Myocyte (in vitro differentiated cells): ENCODE measurements around the gene RPS15. TPM values are rescaled to one million over a fixed set of nuclear protein-coding genes. Genes with fewer than 3 reads are reported as not detected.
A peak's percentile ranks its signal among the peaks of the same experiment; 100 is the strongest.

ENCODE experiments used
- DNase-seq: peaks from one replicate; pipeline ENCODE4 v3.0.0-alpha.2; 2012; ENCODE audit warnings: low read depth
- total RNA-seq: library from RNA; depleted of rRNA; stranded (reverse); fragments of >200 nt; gene quantifications from 2 replicates; pipeline ENCODE4 v1.2.3, GENCODE V29; 2014

Gene RPS15
- total RNA-seq, 1 donor from 2014 or later: 1,600 TPM

DNA sequence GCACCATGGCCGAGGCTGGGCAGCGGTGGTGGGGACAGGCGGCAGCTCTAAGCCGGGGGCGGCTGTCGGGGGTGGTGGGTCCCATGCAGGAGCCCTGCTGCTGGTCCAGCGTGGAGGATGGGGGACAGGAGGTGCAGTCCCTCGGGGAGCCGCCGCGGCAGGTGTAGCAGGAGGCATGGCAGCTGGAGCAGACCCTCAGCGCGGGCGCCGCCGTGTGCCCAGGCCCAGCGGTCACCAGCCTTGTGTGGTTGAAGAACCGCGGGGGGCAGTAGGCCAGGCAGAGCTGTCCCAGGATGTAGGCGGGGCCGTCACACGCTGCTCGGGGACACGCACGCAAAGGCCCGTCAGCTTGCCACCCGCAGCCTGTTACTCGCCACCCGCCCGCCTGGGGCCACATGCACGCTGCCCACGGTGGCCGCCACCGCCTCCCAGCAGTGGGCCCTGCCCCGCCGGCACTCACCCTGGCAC lies 43.7 kb downstream of the RPS15 start:
- DNase-seq: no peak

DNA sequence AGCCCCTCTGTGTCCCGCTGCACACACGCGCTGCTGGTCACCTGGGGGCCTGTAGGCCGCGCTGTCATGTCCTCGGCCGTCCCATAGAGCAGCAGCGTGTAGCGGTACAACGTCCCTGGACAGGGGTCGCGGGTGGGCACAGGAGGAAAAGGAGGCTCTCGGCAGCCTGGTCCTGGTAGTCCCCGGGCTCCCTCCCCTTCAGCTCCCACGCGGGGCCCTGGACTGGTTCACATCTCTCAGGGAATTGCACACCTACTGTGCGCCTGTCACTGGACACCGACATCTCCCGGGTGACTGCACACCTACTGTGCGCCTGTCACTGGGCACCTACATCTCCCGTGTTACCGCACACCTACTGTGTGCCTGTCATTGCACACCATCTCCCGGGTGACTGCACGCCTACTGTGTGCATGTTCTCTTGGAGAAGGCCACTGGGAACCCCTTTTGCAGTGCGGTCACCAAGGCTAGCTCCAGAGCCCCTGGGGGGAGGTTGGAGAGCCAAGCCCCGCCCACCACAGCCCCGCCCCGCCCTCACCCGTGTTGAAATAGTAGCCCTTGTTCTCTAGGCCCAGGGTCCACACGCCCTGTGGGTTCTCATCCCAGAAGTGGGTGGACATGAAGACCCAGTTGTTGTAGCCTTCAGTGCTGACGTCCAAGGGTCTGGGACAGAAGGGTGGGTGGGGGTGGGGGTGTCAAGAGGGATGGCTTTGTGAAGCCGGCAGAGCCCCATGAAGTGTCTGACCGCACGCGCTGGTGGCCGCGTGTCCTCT lies 44.4 kb downstream of the RPS15 start:
- no peak for DNase-seq

DNA sequence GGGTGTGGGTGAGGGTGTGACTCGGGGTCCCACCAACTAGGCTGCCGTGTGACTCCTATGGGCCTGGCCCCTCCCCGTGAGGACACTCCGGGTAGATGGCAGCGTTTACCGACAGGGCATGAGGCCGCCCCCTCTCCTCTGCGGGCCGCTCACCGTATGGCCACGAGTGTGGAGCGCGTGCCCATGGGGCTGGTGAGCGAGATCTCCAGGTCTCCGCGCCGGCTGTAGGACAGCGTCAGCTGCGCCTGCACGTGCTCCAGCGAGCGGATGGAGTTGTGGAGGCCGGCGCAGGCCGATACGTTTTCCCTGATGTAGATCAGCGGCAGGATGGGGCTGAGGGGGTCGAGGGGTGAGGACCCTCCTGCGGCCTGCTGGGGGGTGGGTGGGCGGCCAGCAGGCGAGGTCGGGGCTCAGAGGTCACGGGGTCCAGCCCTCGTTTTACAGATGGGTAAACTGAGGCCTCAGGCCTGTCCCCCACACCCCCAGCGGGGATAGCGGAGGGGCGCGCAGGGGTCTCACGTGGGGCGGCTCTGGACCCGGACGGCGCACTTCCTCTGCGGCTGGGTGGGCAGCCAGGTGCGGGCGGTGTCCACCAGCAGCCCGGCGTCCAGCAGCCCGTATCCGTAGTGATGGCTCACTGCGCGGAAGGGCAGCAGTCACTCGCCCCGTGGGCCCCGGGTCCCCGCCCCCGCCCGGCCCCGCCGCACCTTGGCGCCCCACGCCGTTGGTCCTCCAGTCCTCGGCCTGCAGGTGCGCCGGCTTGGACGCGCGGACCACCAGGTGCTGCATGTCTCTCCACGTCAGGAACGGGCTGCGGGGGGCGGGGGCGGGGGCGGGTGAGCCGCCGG lies 45.2 kb downstream of the RPS15 start:
- no peak for DNase-seq

DNA sequence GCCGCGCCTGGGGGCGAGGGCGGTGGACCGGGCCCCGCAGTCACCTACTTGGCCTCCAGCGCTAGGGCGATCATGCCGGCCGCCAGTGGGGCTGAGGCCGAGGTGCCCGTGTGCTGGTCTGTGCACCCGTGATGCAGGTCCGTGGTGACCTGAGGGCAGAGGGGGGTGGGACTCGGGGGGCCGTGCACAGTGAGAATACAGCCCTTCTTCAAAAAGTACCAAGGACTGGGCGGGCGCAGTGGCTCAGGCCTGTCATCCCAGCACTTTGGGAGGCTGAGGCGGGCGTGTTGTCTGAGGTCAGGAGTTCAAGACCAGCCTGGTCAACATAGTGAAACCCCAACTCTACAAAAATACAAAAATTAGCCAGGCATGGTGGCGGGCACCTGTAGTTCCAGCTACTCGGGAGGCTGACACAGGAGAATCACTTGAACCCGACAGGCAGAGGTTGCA lies 45.8 kb downstream of the RPS15 start:
- DNase-seq: no peak

DNA sequence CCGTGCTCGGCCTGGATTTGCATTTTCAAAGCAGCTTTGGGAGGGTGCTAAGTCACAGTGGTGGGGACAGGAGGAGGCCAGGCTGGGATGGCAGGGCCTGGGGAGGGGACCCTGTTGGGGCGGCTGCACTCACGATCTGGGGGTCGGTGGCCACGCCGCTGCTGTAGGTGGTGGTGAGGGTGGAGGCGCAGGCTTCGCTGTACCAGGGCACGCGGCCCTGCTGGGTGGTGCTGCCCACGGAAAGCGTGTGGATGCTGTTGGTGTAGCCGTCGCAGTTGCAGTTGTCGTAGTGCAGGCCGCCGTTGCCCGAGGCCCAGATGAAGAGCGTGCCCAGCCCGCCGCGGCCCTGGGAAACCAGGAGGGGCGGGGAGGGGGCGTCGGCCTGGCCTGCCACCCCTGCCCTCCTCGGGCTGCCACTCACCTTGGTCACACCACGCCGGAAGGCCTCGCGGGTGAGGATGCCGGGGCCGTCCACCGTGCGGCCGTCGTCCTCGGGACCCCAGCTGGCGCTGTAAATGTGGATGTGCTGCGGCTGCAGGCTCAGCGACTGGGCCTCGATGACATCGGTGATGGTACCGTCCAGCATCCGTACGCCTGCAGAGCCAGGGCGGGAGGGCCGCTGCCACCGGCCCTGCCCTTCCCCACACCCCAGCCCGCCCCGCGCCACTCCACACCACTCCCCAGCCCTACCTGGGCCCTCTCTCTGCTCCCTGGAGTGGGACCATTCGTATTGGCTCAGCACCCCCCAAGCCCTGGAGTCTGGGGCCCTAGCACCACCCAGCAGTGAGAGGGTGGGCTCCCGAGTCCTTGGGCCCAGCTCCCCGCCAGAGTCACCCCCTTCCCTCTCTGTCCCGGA lies 48.8 kb downstream of the RPS15 start:
- no peak for DNase-seq

DNA sequence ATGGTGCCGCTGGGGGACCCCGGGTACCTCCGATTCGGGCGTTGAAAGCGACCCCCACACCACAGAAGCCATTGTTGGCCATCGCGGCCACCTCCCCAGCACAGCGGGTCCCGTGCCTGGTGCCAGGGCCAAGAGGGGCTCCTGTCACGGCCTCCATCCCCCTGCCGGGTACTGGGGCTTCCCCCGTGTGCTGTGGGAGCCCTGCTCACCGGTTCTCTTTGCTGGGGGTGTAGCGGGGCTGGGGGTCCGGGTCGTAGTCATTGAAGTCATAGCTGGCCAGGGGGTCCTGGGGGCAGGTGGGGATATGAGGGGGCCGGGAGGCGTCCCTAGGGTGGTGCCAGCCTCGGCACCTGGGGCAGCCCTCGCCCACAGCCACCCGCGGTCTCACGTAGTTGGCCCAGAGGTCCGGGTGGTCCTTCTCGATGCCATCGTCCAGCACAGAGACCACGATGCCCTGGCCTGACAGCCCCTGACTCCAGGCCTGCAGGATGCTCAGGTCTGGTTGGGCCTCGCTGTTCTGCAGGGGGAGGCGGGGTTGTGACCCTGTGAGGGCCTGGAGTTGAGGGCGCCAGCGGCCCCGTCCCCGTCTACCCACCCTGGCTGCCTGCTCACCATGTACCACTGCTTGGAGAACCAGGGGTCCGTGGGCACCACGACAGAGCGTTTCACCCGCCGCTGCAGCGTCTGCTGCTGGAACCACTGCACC lies 49.5 kb downstream of the RPS15 start:
- DNase-seq: no peak

DNA sequence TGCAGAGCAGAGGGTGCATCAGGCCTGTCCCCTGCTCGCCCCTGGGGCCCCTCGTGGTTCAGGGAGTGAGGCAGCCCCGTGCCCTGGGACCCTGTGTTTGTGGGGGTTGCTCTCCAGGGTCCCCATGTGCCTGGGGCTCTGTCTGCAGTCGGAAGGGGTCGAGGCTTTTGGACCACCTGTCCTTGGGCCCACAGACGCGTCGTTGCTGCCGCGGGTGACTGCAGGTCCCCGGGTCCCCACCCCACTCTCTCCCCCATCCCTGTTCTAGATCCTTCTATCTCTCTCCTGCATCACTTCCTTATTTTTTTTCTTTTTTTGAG lies 50.0 kb downstream of the RPS15 start:
- no peak for DNase-seq

DNA sequence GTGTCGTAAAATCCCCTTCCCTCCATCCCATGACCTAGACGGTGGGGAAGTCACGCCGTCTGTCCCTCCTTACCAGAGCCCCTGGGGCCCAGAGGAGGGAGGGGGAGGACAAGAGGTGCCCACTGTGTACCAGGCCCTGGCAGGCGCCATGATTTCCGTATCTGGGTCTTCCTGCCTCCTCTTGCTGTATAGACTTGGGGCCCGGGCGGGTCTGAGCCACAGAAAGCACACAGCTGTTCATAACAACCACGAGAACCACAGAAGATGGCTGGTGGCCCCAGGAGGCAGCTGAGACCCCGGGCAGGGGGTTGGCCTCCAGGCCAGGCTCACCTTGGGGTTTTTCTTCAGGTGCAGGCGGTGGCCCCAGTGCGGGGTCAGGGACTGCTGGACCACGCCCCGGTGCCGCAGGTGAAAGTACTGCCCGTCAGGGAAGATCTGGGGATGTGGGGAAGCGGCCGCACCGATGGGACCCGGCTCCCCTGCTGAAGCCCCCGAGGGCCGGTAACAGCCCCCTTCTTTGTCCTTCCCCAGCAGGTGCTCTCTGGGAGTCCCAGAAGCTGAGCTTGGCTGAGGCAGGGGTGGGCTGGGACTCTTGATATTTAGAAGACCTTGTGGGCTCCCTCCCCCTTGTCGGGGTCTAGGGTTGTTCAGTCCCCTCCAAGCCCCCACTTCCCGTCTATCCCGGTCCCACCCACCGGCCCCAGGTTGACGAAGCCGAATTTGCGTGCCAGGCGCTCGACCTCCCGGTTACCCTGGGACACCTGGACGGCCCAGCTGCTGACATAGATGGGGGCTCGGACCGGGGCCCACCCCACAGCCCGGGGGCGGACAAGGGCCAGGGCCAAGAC lies 51.5 kb downstream of the RPS15 start:
- peak; percentile 89 for DNase-seq

Other genes with a start within 250 kb of the RPS15 start
- gene STK11, start 232.6 kb upstream of the RPS15 start, total RNA-seq: 86.3 and 94.9 TPM in 2 replicates
- 4.0 and 4.8 TPM in 2 replicates for gene CBARP, start 200.4 kb upstream of the RPS15 start, total RNA-seq
- 46.5 and 61.9 TPM in 2 replicates for gene ATP5F1D, start 196.6 kb upstream of the RPS15 start, total RNA-seq
- gene MIDN, start 189.8 kb upstream of the RPS15 start, total RNA-seq: 17.2 and 30.6 TPM in 2 replicates
- 441 and 497 TPM in 2 replicates for gene CIRBP, start 169.1 kb upstream of the RPS15 start, total RNA-seq
- gene FAM174C, start 162.9 kb upstream of the RPS15 start, total RNA-seq: 33.8 and 55.3 TPM in 2 replicates
- gene EFNA2, start 152.5 kb upstream of the RPS15 start, total RNA-seq: not detected in 2 replicates
- gene NDUFS7, start 54.5 kb upstream of the RPS15 start, total RNA-seq: 104 and 124 TPM in 2 replicates
- gene GAMT, start 36.9 kb upstream of the RPS15 start, total RNA-seq: 147 and 191 TPM in 2 replicates
- 48.2 and 61.5 TPM in 2 replicates for gene DAZAP1, start 30.8 kb upstream of the RPS15 start, total RNA-seq
- gene APC2, start 11.7 kb downstream of the RPS15 start, total RNA-seq: 0.53 and 1.9 TPM in 2 replicates
- 37.6 and 53.1 TPM in 2 replicates for gene C19orf25, start 40.8 kb downstream of the RPS15 start, total RNA-seq
- 7.1 and 8.5 TPM in 2 replicates for gene PCSK4, start 52.0 kb downstream of the RPS15 start, total RNA-seq
- 4.3 and 7.4 TPM in 2 replicates for gene REEP6, start 52.8 kb downstream of the RPS15 start, total RNA-seq
- 9.7 and 9.8 TPM in 2 replicates for gene ADAMTSL5, start 74.6 kb downstream of the RPS15 start, total RNA-seq
- gene PLK5, start 85.7 kb downstream of the RPS15 start, total RNA-seq: not detected in 2 replicates
- 44.0 and 45.3 TPM in 2 replicates for gene MEX3D, start 129.9 kb downstream of the RPS15 start, total RNA-seq
- 186 and 193 TPM in 2 replicates for gene MBD3, start 154.5 kb downstream of the RPS15 start, total RNA-seq
- 70.9 and 73.3 TPM in 2 replicates for gene UQCR11, start 167.1 kb downstream of the RPS15 start, total RNA-seq
- 124 and 141 TPM in 2 replicates for gene TCF3, start 214.2 kb downstream of the RPS15 start, total RNA-seq